ENCODE measurements around the gene CDH13.

- TF ChIP-seq CTCF (IDR thresholded peaks at IDR 0.05) (no peak), POLR2A (IDR thresholded peaks at IDR 0.05) (no peak)
Measured at GRCh38 chr16:83245061-83245460, 618.3 kb downstream of the CDH13 start.

Data from Peyer's patch (tissue), 4 donors.